GM21423 (cell line): ENCODE measurements around the gene NFE2L3.
"Not testable (repeated sequence)": the region's sequence is repeated elsewhere in the genome, so short reads cannot be mapped to it uniquely, and the experiment has no call there.

ENCODE experiments used
- ATAC-seq: cut with Tn5 transposase; IDR thresholded peaks from one replicate; pipeline ENCODE4 v1.9.1; 2021; ENCODE audit warnings: mild to moderate bottlenecking, moderate library complexity; ENCODE audit not compliant: unreplicated experiment

NFE2L3 gene, protein sequence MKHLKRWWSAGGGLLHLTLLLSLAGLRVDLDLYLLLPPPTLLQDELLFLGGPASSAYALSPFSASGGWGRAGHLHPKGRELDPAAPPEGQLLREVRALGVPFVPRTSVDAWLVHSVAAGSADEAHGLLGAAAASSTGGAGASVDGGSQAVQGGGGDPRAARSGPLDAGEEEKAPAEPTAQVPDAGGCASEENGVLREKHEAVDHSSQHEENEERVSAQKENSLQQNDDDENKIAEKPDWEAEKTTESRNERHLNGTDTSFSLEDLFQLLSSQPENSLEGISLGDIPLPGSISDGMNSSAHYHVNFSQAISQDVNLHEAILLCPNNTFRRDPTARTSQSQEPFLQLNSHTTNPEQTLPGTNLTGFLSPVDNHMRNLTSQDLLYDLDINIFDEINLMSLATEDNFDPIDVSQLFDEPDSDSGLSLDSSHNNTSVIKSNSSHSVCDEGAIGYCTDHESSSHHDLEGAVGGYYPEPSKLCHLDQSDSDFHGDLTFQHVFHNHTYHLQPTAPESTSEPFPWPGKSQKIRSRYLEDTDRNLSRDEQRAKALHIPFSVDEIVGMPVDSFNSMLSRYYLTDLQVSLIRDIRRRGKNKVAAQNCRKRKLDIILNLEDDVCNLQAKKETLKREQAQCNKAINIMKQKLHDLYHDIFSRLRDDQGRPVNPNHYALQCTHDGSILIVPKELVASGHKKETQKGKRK

DNA sequence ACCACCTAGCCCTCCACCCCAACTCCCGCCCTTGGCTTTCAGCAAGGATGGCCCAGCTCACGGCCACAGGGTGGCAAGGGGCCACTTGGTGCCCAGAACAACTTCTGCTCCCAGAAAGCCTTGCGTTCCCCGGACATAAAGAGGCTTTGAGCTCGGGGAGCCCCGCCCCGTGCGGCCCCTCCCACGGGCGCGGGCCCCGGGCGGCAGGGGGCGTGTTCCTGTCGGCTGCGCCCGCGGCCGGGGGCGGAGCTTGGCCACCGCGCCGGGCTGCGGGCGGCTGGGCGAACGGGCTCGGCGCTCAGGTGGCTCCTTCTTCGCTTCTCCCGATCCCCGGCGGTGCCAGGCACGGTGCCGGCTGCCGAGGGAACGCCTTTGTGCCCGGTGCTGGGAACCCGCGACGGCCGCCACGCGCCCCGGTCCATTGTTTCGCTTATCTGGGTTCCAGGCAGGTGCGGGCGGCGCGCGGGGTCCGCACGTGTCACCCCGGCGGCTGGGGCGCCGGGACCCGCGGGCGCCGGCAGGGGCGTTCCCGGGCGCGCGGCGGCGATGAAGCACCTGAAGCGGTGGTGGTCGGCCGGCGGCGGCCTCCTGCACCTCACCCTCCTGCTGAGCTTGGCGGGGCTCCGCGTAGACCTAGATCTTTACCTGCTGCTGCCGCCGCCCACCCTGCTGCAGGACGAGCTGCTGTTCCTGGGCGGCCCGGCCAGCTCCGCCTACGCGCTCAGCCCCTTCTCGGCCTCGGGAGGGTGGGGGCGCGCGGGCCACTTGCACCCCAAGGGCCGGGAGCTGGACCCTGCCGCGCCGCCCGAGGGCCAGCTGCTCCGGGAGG lies at the start of gene NFE2L3:
TSS of gene NFE2L3 (plus strand) at position 246 of the 829 bp plus-strand sequence. CDS start at position 547, 301 bp downstream.
- ATAC-seq = peak; percentile 67

DNA sequence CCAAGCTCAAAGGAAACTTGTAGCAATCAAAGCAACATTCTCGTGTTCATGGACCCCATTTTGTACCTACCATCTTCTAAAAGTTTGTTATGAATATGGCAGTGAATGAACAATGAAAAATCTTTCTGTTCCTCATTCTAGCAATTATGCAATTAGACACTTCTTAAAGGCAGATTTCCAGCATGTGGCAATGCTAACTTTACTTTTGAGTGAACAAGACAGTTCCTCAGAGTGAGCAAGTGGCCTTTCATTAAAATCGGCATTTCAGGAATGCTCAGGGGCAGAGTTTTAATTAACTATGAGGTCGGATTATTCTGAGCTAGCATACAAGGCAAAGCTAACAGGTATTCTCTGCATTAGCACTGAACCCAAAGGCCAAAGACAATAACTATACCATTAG lies 48.4 kb upstream of the NFE2L3 start:
- ATAC-seq = no peak

DNA sequence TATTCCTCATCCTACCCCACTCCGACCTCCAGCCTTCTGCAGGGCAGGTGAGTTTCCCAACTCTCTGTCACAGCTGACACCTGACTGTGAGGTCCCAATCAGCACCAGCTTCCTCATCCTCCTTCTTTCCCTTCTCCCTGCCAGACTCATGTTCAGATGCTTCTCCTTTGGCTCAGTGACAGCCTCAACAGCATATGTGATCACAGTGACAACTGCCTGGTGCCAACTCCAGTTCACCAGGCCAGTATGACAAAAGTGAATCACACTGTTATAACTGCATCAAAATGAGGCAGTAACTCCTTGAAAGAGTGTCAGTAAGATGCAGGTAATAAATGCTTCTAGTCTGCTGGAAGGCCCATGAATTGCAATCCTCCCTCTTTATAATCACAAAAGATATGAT lies 46.8 kb upstream of the NFE2L3 start:
- ATAC-seq = no peak

DNA sequence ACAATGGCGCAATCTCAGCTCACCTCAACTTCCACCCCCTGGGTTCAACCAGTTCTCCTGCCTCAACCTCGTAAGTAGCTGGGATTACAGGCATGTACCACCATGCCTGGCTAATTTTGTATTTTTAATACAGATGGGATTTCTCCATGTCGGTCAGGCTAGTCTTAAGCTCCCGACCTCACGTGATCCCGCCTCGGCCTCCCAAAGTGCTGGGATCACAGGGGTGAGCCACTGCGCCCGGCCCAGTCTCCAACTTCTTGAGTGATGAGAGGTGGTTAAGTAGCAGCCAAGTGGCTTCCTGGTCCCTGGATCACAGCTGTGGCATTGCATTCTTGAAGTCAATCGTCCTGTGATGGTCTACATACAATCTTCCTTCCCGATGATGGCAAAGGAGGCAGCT lies 46.1 kb upstream of the NFE2L3 start:
- no peak for ATAC-seq

DNA sequence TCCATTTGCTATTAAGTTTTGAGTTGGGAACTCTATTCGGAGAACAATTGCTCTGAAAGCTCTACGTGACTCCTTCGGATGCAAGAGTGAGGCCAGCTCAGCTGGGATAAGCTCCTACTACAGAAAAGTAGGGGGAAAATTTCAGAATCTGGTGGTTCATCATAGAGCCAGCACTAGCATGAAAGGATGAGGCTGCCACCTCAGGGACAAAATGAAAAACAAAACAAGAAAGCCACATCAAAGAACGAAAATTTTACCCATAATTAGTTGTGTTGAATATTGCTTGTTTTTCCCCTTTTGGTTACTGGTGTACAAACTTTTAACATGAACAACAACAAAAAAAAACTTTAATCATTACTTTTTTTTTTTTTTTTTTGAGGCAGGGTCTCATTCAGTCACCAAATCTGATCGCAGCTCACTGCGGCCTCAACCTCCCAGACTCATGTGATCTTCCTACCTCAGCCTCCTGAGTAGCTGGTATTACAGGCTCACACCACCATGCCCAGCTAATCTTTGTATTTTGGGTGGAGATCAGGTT lies 39.7 kb upstream of the NFE2L3 start:
- no peak for ATAC-seq

DNA sequence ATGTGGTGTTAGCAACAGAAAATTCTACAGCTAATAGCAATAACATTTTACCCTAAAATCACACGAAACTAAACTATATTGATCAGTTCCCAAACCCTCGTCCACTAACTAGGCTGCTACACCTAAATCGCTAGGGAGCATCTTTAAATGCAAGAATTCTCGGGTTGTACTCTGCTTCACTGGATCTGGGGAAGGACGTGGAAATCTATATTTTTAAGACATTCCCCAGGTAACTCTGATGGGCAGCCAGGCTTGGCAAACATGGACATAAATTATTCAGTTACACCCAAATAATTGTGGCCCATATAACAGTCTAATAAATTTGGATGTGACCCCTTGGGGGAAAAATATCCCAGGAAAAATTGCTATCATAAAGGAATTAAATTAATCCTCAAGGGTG lies 36.3 kb upstream of the NFE2L3 start:
- ATAC-seq = no peak

DNA sequence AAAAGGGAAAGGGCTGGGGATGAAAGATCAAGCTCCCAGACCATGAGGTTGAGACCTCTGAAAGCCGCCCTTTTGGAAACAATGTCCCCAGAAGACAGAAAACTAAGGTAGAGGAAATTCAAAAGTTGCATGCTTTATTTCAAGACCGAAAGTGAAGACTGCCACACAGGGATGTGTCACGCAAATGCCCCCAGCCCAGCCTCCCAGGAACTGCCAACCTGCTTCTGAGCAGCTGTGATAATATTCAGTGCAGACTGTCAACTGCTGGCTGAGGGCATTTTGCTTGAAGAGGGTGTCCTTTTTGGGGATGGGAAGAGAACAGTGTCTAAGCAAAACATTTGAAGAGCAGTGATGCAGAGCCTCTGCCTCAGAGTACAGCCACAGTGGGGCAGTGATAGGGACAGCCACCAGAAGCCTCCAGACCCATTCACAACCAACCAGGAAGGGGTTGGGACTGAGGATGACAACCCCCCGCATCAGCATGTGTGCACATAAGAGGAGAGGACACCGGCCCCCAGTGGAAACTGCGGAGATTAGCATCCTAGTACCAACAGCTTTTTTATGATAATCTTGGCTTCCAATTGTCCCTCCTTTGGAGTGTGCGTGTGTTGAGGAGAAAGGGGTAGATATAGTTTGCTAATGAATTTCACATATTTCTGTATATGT lies 34.7 kb upstream of the NFE2L3 start:
- ATAC-seq = no peak

DNA sequence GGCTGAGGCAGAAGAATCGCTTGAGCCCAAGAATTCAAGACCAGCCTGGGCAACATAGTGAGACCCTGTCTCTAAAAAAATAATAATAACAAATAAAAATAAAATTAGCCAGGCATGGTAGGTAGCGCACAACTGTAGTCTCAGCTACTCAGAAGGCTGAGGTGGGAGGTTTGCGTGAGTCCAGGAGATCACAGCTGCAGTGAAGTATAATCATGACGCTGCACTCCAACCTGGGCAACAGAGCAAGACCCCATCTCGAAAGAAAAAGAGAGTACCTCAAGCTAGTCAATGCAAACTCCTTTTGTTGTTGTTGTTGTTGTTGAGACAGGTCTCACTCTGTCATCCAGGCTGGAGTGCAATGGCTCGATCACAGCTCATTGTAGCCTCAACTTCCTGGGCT lies 34.0 kb upstream of the NFE2L3 start:
- no peak for ATAC-seq

DNA sequence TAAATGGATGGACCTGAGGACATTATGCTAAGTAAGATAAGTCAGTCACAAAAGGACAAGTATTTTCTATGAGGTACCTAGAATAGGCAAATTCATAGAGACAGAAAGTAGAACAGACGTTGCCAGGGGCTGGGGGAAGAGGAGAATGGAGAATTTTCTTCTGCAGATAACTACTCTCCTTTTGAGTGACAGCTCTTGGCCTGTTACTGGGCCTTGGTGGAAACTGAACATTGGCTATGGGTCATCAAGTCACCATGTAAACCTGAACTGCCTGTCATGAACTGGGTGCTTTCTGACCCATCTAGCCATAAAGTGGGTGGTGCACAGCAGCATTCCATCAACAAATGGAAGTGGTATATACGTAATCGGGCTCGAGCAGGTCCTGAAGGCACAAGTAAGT lies 29.3 kb upstream of the NFE2L3 start:
- ATAC-seq = no peak

DNA sequence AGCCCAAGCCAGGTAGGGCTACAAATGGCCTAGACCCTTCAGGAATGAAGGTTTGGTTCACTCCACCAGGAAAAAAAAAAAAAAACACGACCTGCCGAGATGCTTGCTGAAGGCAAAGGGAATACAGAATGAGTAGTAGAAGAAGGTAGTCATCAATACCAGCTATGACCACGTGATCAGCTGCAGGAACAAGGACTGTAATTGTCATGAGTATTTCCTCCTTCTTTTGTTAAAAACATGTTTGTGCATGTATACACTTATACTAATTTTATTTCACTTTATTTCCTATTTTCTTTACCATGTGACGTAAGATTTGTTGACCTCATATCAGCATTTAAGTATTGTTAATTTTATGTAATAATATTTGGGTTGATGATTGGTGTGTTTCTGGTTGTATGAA lies 27.2 kb upstream of the NFE2L3 start:
- not testable (repeated sequence) for ATAC-seq

DNA sequence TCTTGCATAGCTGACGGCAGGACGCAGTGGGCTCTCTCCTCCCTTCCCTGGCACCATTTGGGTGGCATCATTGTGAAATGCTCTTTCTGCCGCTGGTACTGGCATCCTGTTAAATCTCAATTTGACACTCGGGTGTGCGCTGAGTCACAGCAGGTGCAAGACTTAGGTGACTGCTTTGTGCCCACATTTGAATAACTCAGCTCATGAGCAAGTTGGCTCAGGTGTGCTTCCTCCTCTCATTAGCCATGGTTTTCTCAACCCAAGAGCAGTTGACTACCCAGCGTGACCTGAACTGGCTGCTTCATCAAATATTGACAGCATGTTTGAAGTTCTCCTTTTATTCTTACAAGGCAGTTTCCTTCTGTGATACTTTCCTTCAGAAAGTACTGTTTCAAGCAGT lies 24.6 kb upstream of the NFE2L3 start:
- ATAC-seq = no peak

DNA sequence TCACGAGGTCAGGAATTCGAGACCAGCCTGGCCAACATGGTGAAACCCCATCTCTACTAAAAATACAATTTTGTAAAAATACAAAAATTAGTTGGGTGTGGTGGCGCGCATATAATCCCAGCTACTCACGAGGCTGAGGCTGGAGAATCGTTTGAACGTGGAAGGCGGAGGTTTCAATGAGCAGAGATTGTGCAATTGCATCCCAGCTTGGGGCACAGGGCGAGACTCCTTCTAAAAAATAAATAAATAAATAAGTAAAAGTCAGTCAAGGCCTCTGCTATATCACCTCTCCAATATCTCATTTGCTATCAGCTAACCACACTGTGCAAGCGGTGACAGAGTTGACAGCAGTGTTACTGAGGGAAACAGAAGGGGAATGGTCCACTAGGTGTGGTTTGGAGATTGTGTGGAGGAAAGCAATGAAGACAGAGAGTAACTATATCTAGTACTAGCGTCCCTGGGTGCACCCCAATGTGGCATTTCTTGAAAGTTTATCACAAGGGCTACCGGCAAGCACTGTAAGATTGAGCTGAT lies 20.9 kb upstream of the NFE2L3 start:
- no peak for ATAC-seq

DNA sequence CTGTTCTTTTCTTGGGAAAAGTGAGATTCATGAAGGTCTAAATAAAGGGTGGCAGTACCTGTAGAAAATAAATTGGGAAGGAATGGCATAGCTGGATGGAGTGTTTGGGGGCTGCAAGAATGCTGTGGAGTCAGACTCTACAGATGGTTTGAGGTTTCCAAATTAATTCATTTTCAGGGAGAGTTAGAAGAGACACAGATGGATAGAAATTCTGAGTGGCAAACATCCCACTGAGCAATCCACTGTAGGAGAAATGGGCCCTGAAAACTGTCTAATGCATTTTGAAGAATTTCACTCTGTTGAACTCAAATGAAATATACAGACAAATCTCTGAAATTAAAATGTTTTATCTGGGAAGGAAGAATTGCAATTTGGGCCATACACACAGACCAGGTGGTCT lies 16.9 kb upstream of the NFE2L3 start:
- ATAC-seq = no peak

DNA sequence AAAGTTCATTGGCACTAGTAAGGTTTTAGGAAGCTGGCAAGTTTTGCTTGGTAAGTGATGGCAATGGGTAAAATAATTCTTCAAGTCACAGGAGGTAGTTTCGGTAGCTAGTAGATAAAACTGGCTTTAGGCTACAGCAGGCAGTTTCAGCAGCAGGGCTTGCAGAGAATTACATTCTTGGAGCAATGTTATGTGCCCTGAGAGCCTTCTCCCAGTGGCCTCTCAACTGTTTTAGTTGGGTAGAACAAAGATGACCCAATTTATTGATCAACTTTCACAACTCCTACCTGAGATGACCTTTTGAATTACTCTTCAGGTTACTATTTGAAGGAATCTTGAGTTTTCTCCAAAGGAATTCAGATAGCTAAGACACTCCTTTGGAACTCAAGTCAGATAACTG lies 16.4 kb upstream of the NFE2L3 start:
- no peak for ATAC-seq

DNA sequence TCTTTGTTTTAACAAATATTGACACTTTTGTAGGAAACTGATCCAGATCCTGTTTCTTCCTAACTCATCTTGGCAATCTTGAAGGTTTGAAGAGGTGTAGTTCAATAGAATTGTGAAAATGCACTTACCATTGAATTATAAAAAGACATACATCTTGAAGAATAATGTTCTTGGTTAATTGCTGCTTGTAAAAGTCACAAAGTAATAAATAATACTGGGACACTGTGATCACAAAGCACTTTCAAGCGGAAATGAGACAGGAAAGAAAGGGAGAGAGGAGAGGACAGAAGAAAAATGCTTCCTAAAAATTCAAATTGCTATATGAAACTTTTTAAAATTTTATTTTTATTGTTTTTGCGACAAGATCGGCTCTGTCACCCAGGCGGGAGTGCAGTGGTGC lies 15.2 kb upstream of the NFE2L3 start:
- no peak for ATAC-seq

DNA sequence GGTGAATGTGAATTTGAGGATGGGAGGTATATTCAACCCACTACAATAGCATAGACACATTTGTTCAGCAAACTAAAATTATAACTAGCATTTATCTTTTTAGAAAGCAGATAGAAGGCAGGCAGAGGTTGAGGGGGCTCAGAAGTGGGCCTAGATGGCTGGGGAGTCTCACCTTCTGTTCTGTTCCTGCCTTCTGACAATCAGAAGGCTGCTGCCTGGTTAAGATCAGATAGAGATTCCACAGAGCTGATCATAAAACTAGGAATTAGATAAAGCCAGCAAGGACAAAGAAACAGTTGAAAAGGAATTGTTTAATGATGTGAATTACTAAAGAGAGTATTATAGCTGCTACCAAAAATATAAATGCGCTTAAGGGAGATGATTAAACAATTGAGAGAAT lies 11.6 kb upstream of the NFE2L3 start:
- ATAC-seq = no peak

DNA sequence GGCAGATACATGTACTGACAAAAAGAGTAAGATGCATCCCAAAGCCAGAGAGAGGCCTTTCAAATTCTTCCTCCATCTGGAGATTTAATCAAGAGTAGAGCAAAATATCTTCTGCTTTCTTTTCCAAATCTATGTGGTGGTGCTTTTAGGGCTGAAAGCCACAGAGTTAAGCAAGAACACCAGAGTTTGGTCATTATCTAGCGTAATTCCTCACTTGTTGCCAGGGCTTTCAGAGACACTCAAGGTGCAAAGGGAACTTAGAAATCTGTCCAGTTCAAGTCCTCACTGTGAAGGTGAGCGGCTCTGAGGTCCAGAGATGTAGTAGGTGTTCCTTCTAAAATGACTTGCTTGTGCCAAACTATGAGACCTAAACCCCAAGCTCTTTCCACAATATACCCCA lies 10.9 kb upstream of the NFE2L3 start:
- ATAC-seq = no peak

DNA sequence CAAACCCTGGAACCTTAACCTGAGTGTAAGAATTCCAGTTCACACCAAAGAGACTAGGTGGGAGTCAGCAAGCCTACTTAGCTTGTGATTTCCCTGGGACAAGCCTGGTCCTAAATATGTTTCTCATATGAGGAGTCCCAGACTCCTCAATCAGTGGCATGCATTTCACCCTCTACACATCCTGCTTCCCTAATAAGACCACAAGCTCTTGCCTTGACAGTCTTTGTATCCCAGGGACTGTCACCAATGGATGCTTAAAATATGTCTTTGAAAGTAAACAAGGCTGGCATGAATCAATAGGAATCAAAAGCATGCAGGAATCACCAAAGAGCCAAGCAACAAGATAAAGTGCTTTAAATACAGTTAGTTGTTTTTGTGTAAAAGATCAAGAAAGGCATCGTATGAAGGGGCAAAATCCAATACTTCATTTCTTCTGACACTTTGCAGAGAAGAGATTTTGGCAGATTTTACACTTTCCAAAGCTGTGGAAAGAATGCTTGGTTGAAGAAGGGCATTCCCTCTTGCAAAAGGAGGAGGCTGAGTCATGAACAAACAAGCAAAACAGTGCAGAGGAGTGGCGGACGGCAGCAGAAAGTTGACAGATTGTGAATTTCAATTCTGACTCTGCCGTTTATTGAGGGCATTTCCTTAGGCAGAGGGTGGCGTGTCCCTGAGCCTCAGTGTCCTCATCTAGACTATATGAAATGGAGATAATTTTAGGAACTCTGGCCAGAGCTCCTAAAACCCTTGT lies 8.5 kb upstream of the NFE2L3 start:
- no peak for ATAC-seq

DNA sequence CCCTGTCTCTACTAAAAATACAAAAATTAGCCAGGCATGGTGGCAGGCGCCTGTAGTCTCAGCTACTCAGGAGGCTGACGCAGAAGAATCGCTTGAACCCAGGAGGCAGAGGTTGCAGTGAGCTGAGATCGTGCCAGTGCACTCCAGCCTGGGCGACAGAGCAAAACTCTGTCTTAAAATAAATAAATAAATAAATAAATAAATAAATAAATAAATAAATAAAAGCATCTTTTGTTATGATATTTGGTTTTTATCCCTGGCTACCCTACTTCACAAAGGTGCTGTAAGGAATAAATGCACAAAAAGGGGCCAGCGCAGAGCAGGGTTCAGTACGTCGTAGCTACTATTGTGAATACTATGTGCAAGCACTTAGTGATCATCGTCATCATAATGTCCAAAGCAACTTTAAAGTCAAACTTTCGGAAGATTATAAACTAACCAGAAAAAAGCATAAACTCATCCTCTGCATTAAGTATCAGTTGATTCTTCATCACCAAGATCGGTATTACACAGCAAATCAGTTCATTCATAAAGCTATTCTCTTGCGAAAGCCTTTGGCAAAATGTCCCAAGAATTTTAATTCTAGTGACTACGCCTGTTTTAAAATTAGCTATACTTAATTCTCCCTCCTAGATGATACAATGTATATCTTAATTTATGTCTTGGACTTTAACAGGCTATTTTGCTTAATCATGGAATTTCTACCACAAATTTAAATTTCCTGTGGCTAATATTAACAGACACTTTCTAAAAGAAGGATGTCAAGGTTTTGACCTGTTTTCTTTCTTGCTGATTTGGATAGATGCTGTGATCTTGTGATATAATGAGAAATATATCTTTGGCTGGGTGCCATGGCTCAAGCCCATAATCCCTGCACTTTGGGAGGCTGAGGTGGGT lies 7.6 kb upstream of the NFE2L3 start:
- ATAC-seq = no peak
